ENCODE results near the gene DSC1.

The DSC1 gene

GRCh38 chr18:31162825-31163435 is at the start of gene DSC1:
Gene DSC1, minus strand, starts transcription at chr18:31162856. Its CDS starts 262 bp downstream, at chr18:31162594.
- no peak for TF ChIP-seq CTCF (IDR thresholded peaks at IDR 0.05; ENCODE audit: insufficient read depth, missing control alignments)
- FAIRE-seq (no peak), DNase-seq (ENCODE audit: insufficient read length, low spot score) (no peak)

- no peak for TF ChIP-seq CTCF (IDR thresholded peaks at IDR 0.05; ENCODE audit: insufficient read depth, missing control alignments)
These were observed 48.4 kb upstream of the DSC1 start for GRCh38 chr18:31211047-31211446.

GRCh38 chr18:31209041-31209440 is 46.4 kb upstream of the DSC1 start:
- DNase-seq (ENCODE audit: insufficient read length, low spot score) (no peak), FAIRE-seq (no peak)
- no peak for TF ChIP-seq CTCF (IDR thresholded peaks at IDR 0.05; ENCODE audit: insufficient read depth, missing control alignments)

More at GRCh38 chr18:31211047-31211446, 48.4 kb upstream of the DSC1 start:
- no peak for DNase-seq (ENCODE audit: insufficient read length, low spot score)
- FAIRE-seq: no peak

- FAIRE-seq: no peak
- no peak for TF ChIP-seq CTCF (IDR thresholded peaks at IDR 0.05; ENCODE audit: insufficient read depth, missing control alignments)
- DNase-seq (ENCODE audit: insufficient read length, low spot score): no peak
These were observed 44.7 kb upstream of the DSC1 start for GRCh38 chr18:31207391-31207790.

- TF ChIP-seq CTCF (IDR thresholded peaks at IDR 0.05; ENCODE audit: insufficient read depth, missing control alignments): no peak
- no peak for DNase-seq (ENCODE audit: insufficient read length, low spot score)
- FAIRE-seq: no peak
These were observed 44.2 kb upstream of the DSC1 start for GRCh38 chr18:31206787-31207381.

- FAIRE-seq (no peak), DNase-seq (ENCODE audit: insufficient read length, low spot score) (no peak)
- no peak for TF ChIP-seq CTCF (IDR thresholded peaks at IDR 0.05; ENCODE audit: insufficient read depth, missing control alignments)
These were observed 43.4 kb upstream of the DSC1 start for GRCh38 chr18:31206071-31206470.

- FAIRE-seq (no peak), DNase-seq (ENCODE audit: insufficient read length, low spot score) (no peak)
- TF ChIP-seq CTCF (IDR thresholded peaks at IDR 0.05; ENCODE audit: insufficient read depth, missing control alignments): no peak
These were observed 42.6 kb upstream of the DSC1 start for GRCh38 chr18:31205273-31205672.
